Stimulated activated CD8-positive, alpha-beta memory T cell treated with anti-CD3 and anti-CD28 coated beads, Interleukin-4, amount 100 ng/mL, for 48 hours (primary cell): ENCODE data around the gene SPCS1.
A peak's percentile ranks its signal among the peaks of the same experiment; 100 is the strongest.
"Not testable (repeated sequence)": the region's sequence is repeated elsewhere in the genome, so short reads cannot be mapped to it uniquely, and the experiment has no call there.

Experiments
- DNase-seq: peaks from one replicate; pipeline ENCODE4 v3.0.0-alpha.2; 2020

SPCS1 gene

GRCh38 chr3:52705688-52706686 lies at the start of gene SPCS1, which contains the start of gene GLT8D1:
TSS of gene SPCS1 (plus strand) at chr3:52706106. CDS start at chr3:52706247, 141 bp downstream.
TSS of gene GLT8D1 (minus strand) at chr3:52705791. CDS start at chr3:52700460, 5,331 bp downstream.
- DNase-seq: peak; percentile 87

GRCh38 chr3:52660046-52660445 lies 45.9 kb upstream of the SPCS1 start:
- no peak for DNase-seq

- DNase-seq: no peak
Observed at GRCh38 chr3:52663098-52663497, 42.8 kb upstream of the SPCS1 start.

- DNase-seq: peak; percentile 48
Observed at GRCh38 chr3:52670621-52671521, 35.0 kb upstream of the SPCS1 start.

DNA sequence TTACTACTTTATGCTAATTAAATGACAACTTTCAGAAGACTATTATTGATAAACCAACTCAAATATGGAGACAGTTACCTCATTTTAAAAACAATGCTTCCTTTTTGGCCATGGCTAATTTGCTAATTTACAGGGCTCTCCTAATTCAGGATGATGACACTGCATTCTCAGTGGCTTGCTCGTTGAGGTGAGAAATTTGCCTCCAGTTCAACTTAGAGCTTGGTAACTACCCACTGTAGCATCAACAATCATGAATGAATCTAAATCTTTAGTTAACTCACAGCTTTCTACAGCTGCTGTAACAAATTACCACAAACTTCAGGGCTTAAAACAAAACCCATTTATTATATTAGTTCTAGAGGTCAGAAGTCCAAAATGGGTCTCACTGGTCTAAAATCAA lies 34.2 kb upstream of the SPCS1 start:
- no peak for DNase-seq

- DNase-seq: not testable (repeated sequence)
Observed at GRCh38 chr3:52676201-52676600, 29.7 kb upstream of the SPCS1 start.

GRCh38 chr3:52678265-52679198 lies 27.4 kb upstream of the SPCS1 start:
- no peak for DNase-seq

GRCh38 chr3:52679199-52679538 lies 26.7 kb upstream of the SPCS1 start:
- no peak for DNase-seq

DNA sequence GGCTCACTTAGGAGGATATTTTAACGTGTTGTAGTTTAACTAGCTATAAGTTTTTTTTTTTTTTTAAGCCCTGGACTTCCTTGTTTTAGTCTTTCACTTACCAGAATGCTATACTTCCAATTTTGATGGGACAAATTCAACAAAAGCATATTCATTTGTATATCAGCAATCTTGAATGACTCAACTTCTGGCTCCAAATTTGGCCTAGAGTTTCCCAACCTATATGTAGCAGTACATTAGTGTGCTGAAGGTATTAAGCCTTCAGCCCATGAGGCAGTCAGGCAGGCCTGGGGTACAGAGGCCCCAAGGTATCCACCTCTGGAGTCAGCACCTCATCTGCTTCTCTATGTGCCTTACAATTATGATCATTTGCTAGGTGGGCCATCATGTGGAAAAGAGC lies 26.1 kb upstream of the SPCS1 start:
- DNase-seq: no peak

GRCh38 chr3:52681596-52681995 lies 24.3 kb upstream of the SPCS1 start:
- no peak for DNase-seq

DNA sequence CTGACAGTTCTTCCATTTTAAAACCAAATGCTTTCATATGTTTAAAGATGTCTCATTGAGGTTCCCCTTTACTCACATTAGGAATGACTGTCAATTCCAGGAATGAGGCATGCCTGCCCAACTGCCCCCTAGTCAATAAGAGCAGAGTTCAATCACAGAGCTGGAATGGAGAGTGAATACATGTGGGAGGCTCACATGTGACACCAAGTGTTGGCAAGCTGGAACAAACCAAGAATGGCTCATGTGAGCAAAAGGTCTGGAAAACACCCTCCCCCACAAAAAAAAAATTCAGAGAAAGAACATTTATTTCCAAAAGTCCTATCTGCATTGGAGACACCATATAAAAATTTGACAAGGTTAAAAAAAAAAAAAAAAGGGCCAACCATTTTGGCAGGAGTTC lies 23.9 kb upstream of the SPCS1 start:
- peak; percentile 58 for DNase-seq

- DNase-seq: no peak
Observed at GRCh38 chr3:52683611-52684010, 22.3 kb upstream of the SPCS1 start.

DNA sequence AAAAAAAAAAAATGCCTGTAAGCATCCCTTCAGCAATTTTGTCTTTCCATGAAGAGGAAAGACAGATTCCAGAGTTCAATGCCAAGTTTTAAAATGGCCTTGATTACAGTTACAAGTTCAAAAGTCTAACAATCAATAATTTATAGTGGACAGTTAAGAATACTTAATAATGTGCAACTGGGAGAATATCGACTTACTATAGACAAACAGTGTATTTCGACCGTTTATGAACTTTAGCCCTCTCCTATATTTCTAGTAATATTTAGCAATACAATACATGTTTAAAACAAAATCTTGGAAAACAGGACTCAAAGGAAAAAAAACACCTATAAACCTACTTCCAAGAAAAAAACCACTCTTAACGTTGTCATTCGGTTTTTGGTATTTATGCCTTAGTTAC lies 21.7 kb upstream of the SPCS1 start:
- no peak for DNase-seq

- DNase-seq: peak; percentile 88
Observed at GRCh38 chr3:52685285-52685708, 20.6 kb upstream of the SPCS1 start.

DNA sequence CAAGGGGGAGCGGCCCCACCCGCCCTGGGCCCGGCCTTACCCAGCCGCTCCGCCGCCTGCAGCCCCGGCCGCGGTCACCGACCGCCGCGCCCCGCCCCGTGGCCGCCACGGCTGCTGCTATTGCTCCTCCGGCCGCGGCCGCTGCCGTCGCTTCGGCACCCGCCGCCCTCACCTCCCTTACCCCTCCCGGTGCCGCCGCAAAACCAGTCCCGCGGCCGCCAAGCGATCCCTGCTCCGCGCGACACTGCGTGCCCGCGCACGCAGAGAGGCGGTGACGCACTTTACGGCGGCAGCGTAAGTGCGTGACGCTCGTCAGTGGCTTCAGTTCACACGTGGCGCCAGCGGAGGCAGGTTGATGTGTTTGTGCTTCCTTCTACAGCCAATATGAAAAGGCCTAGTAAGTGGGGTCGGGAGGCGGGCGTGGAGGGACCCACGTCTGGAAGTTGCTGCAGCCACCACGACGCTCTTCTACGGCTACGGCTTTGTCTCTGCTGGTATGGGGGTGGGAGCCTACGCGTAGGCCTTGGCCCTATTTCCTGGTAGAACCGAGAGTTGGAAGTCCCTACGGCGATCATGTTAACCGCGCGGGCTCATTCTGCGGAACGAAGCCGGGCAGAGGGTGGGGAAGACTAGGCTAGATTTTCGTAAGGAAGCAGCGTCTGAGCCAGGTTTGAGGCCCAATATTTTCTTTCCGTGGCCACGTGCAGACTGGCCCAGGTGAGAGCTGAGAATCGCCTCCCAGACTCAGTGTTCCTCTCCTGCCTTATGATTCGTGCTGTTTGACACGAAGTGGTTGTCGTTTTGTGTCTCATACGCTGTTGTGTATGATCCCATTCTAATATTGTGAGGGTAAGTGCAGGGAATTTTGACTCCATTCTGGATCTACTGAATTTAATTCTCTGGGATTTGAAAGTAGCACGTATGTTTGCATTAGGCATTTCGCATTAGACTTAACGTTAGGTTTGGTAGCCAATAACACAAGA lies 19.9 kb upstream of the SPCS1 start, which contains the start of the genes GNL3 and PBRM1:
Gene GNL3 (plus strand): TSS at position 324 of the 983 bp plus-strand sequence. CDS start 61 bp downstream, at position 385.
Gene PBRM1 (minus strand): TSS at position 205 of the 983 bp plus-strand sequence.
- DNase-seq: peak; percentile 93

GRCh38 chr3:52688266-52688665 lies 17.6 kb upstream of the SPCS1 start:
- no peak for DNase-seq

DNA sequence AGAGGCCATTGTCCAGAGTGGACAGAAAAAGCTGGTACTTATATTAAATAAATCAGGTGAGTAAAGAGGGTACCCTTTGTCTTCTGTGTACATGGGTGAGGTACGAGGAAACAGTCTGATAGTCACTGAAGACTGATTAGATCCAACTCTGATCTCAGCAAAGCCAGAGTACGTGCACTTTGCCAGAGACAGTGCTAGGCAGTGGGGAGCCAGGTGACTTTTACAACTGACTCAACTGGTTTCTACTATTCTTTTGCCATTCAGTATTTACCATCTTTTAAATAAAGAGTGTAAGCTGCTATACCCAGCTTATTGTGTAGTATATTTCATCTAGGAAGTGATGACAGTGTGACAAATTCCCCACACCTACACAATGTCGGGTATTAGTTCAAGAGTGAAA lies 16.8 kb upstream of the SPCS1 start:
- no peak for DNase-seq

- no peak for DNase-seq
Observed at GRCh38 chr3:52690560-52690959, 15.3 kb upstream of the SPCS1 start.

DNA sequence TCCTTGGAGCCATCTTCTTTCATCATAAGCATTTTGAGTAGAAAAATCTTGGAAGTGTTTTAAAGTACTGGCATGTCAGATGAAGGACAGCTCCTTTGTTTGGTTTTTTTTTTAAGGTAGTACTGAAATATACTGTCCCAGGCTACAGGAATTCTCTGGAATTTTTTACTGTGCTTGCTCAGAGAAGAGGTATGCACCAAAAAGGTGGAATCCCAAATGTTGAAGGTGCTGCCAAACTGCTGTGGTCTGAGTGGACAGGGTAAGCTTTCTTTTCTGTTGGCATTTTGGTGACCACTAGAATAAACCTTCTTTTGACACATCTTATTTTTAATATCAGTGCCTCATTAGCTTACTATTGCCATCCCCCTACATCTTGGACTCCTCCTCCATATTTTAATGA lies 12.8 kb upstream of the SPCS1 start:
- no peak for DNase-seq

GRCh38 chr3:52694528-52695189 lies 11.2 kb upstream of the SPCS1 start:
- no peak for DNase-seq
